Tibial artery (tissue), 4 donors: ENCODE data around the gene FRG2.
A peak's percentile ranks its signal among the peaks of the same experiment; 100 is the strongest.
"Not testable (repeated sequence)": the region's sequence is repeated elsewhere in the genome, so short reads cannot be mapped to it uniquely, and the experiment has no call there.

Experiments used
- DNase-seq, 2 donors: peaks; one replicate each; pipeline ENCODE4 v3.0.0-alpha.2; 2019
- H3K27ac ChIP-seq, 2 donors: fragments of 200-600 bp; sonication (generic) in 1 of 2; 1 replicate in 1 of 2; 2 replicates in 1 of 2; pipeline ENCODE4 v1.5.1; 2018 to 2019; ENCODE audit warnings: mild to moderate bottlenecking in 1 of 2
- H3K27me3 ChIP-seq, 2 donors: fragments of 200-600 bp; sonication (generic) in 1 of 2; one replicate each; pipeline versions ENCODE4 v1.5.1 to v1.6.0; 2016 to 2019
- H3K36me3 ChIP-seq, 3 donors: fragments of 200-600 bp; sonication (generic) in 2 of 3; one replicate each; pipeline ENCODE4 v1.5.1; 2016 to 2019; ENCODE audit warnings: mild to moderate bottlenecking in 2 of 3
- H3K4me1 ChIP-seq, 4 donors: fragments of 200-600 bp; sonication (generic) in 2 of 4; 1 replicate in 3 of 4; 2 replicates in 1 of 4; pipeline ENCODE4 v1.5.1; 2016 to 2019
- H3K4me3 ChIP-seq, 2 donors: fragments of 200-600 bp; sonication (generic) in 1 of 2; 1 replicate in 1 of 2; 2 replicates in 1 of 2; pipeline ENCODE4 v1.5.1; 2018 to 2019; ENCODE audit warnings: mild to moderate bottlenecking in 2 of 2
- H3K9me3 ChIP-seq, 3 donors: fragments of 200-600 bp; sonication (generic) in 1 of 3; one replicate each; pipeline ENCODE4 v1.5.1; 2016 to 2019
- intact Hi-C: fragments of 100-400 bp; cut with DNase I; formaldehyde crosslinking; loops from one replicate; pipeline ENCODE4 v1.15.0; 2023; ENCODE audit warnings: low total_unique reads
- TF ChIP-seq, protein P1 (sequence below), 2 experiments: fragments of 200-600 bp in 1 of 2; fragments of 450-650 bp in 1 of 2; IDR thresholded peaks; one replicate each; pipeline ENCODE4 v1.5.1; 2017 to 2019; ENCODE audit warnings: antibody characterized with exemption in 2 of 2, mild to moderate bottlenecking in 1 of 2, moderate library complexity in 1 of 2

FRG2 gene

DNA sequence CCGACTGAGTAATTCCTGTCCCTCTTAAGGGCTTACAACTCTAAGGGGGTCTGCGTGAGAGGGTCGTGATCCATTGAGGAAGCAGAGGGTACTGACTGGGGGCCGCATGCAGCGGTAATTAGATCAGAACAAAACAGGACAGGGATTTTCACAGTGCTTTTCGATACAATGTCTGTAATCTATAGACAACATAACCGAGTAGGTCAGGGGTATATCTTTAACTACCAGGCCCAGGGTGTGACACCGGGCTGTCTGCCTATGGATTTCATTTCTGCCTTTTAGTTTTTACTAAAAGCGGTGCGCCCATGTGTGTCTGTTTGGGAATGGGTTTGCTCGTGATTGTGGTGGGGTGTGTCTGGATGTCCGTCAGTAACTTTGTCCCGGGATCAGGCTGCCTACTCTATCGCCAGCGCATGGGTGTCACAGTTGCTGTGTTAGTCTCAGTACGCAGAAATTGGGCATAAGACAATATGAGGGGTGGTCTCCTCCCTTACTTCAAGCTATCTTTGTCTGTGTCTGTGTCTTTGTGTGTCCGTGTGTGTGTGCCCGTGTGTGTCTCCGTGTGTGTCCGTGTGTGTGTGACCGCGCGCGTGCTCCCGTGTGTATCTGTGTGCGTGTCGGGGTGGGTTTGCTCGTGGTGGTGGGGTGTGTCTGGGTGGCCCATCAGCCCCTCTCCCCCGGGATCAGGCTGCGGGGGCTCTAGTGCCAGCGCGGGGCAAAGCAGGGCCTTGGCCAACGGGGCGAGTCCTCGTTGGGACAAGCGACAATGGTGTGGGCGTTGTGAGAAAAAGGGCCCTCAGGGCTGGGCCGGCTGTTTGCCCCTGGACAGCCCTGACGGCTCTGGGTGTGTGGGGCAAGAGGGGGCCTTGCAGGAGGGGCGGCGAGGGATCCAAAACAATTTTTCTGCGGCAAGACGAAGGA lies 10.4 kb downstream of the FRG2 start:
- Histone ChIP-seq H3K4me1 (peaks cover 0 to 57% (median 48%) of the 10 kb centered on the region in 4 donors), H3K36me3 (no peaks in the 10 kb centered on the region), H3K9me3 (no peaks in the 10 kb centered on the region), H3K4me3 (no peak overlapping the region), H3K27ac (no peak overlapping the region), H3K27me3 (peaks cover 0 to 80% of the 10 kb centered on the region in 2 donors)
- TF ChIP-seq, protein P1, sequence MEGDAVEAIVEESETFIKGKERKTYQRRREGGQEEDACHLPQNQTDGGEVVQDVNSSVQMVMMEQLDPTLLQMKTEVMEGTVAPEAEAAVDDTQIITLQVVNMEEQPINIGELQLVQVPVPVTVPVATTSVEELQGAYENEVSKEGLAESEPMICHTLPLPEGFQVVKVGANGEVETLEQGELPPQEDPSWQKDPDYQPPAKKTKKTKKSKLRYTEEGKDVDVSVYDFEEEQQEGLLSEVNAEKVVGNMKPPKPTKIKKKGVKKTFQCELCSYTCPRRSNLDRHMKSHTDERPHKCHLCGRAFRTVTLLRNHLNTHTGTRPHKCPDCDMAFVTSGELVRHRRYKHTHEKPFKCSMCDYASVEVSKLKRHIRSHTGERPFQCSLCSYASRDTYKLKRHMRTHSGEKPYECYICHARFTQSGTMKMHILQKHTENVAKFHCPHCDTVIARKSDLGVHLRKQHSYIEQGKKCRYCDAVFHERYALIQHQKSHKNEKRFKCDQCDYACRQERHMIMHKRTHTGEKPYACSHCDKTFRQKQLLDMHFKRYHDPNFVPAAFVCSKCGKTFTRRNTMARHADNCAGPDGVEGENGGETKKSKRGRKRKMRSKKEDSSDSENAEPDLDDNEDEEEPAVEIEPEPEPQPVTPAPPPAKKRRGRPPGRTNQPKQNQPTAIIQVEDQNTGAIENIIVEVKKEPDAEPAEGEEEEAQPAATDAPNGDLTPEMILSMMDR (IDR thresholded peaks at IDR 0.05), result no peak
- DNase-seq, result no peak
- intact Hi-C loops, result no loop called here

DNA sequence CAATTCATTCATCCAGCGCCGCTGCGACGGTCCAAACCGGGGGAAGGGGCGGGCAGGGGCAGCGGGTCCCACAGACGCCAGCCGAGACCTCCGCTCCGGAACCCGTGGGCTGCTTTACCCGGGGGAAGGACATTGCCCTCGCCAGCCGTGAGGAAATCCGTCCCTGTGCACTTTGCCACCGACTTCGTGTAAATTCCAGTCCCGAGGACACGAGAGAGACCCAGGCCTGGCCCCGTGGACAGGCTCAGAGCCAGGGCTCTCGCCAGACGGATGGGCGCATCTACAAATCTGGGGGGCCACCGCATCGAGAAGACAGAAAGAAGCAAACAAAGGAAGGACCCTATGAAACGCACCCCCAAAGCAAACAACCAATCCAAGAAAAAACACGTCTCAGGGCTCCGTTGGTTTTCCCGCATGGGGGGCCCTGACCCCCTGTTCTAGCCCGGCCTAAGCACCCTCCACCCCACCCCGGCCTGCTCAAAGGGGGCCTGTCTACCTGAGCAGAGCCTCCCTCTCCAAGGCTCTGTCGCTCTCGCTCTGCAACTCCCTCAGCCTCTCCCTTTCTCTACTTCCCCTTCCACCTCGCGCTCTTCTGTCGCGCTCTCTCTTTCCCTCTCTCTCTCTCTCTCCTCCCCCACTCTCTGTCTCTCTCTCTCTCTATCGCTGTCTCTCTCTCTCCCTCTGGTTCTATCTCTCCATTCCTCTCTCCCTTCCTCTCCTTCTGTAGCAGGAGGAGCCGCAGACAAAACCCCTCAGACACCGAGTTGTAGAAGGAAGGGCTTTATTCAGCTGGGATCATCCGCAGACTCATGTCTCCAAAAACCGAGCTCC lies 11.3 kb downstream of the FRG2 start:
- Histone ChIP-seq H3K4me3 (no peak overlapping the region), H3K27me3 (peaks cover 0 to 73% of the 10 kb centered on the region in 2 donors), H3K27ac (no peak overlapping the region), H3K4me1 (peaks cover 0 to 50% (median 40%) of the 10 kb centered on the region in 4 donors), H3K36me3 (no peaks in the 10 kb centered on the region), H3K9me3 (no peaks in the 10 kb centered on the region)
- TF ChIP-seq, protein P1 (IDR thresholded peaks at IDR 0.05), result no peak
- no peak for DNase-seq
- intact Hi-C loops, result no loop called here

DNA sequence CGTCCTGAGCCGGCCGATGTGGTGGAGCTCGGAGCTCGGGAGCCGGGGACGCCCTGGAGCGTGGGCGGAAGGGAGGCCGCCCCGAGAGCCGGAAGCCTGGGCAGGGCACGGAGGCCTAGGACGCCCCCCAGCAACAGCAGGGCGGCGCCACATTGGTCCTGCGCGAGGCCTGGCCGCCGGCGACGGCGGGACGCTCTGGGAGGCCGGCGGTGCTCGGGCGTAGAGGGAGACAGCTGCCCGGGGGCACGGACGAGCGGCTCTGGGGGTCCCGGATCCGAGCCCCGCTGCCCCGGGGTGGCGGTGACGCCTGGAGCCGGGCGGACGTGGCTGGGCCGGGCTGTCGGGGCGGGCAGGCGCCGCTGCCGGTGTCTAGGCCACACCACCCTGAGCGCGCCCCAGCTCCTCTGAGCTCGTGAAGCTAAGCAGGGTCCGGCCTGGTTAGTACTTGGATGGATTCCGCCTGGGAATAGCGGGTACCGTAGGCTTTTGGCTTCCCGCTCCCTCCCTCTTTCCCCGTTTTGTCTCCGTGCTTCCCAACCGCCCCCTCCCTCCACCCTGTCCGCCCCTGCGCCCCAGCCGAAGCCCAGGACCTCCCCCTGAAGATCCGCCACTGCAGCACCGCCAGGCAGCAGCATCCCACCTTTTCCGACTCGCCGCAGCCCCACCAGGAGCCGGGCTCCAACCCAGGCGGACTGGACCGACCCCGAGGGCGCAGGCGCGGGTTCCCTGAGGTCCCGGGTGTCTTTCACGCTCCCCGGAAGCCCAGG lies 12.1 kb downstream of the FRG2 start:
- TF ChIP-seq, protein P1 (IDR thresholded peaks at IDR 0.05), result no peak
- Histone ChIP-seq H3K4me3 (peak overlapping the region in 1 of 2 donors; percentile 34), H3K27me3 (peaks cover 0 to 68% of the 10 kb centered on the region in 2 donors), H3K27ac (no peak overlapping the region), H3K36me3 (no peaks in the 10 kb centered on the region), H3K4me1 (peaks cover 0 to 42% (median 34%) of the 10 kb centered on the region in 4 donors), H3K9me3 (no peaks in the 10 kb centered on the region)
- intact Hi-C loops, result no loop called here
- DNase-seq, result no peak

DNA sequence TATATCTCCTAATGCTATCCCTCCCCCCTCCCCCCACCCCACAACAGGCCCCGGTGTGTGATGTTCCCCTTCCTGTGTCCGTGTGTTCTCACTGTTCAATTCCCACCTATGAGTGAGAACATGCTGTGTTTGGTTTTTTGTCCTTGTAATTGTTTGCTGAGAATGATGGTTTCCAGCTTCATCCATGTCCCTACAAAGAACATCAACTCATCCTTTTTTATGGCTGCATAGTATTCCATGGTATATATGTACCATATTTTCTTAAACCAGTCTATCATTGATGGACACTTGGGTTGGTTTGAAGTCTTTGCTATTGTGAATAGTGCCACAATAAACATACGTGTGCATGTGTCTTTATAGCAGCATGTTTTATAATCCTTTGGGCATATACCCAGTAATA lies 37.1 kb downstream of the FRG2 start:
- H3K9me3 ChIP-seq, H3K4me3 ChIP-seq, H3K27ac ChIP-seq, H3K36me3 ChIP-seq, H3K27me3 ChIP-seq, intact Hi-C loops, DNase-seq, H3K4me1 ChIP-seq: not testable (repeated sequence)

DNA sequence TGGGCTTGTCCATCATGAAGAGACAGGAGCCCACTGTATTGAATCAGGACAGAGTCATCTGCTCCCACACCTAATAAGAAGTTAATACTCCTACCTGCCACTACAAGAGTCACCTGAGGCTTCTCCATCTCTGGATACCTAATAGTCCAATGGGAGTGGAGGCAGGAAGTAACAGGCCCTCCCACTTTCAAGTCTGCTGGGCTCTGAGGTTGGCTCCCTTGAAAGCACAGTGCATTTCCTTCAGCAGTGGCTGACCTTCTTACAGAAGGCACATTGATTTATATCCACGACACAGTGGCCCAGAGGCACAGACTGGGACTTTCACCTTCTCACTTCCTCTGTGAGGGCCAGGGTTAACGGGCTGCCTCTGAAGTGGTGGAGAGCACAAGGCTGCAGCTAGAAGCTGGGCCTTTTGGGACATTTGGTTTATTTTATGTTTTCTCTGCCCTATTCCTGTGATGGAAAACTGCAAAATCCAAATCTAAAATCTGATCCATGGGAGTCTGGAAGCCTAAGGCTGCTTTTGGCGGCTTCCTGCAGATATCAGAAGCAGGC lies 38.1 kb downstream of the FRG2 start:
- no peak overlapping the region for H3K27ac ChIP-seq
- TF ChIP-seq, protein P1 (IDR thresholded peaks at IDR 0.05), result no peak
- H3K27me3 ChIP-seq, result no peaks in the 10 kb centered on the region
- intact Hi-C loops, result no loop called here
- H3K36me3 ChIP-seq, result no peaks in the 10 kb centered on the region
- no peaks in the 10 kb centered on the region for H3K9me3 ChIP-seq
- H3K4me3 ChIP-seq, result no peak overlapping the region
- H3K4me1 ChIP-seq, result no peaks in the 10 kb centered on the region
- DNase-seq, result no peak

DNA sequence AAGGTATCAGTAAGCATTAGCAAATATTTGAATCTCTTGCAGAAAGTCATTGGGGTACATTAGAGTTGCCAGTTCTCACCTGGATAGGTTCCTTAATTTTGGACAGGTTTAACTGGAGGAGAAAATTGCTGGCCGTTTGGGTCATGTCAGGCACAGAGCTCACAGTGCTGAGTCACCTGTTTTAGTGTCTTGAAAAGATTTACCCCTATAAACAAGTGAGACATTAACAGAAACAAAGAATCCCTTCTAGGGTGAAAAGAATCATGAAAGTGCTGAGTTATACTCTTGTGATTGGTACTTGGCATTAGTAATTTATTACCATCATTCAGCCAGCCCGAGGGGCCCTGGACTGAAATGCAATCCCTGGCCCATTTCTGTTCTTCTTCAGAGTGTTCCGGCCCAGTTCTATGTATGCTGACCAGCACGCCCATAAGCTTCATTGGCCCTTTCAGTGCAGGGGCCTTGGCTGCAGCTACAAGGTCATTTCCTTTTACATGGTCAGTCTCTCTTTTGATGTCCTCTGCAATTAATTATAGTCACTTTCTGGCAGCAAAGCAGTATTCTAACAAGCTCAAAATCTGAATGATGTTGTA lies 41.3 kb downstream of the FRG2 start:
- H3K4me1 ChIP-seq, H3K27me3 ChIP-seq, DNase-seq, H3K36me3 ChIP-seq, H3K9me3 ChIP-seq, H3K27ac ChIP-seq, H3K4me3 ChIP-seq, intact Hi-C loops: not testable (repeated sequence)

DNA sequence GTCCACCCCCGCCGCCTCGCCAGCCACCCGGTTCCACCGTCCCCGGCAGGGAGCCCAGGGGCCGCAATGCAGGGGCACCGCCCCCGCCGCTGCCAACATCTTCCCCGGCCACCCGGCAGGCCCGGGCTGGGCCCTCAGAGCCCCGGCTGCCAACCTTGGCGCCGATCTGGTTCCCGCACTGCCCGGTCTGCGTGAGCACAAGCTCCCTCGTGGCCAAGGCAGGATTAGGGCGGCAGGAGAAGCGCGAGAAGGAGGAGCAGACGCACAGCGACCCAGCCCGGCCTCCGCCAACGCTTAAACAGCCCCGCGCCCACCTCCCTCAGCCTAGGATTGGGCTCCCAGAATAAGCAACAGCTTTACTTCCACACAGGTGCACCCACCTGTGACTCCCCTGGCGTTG lies 42.4 kb downstream of the FRG2 start:
- H3K9me3 ChIP-seq, intact Hi-C loops, DNase-seq, H3K4me1 ChIP-seq, H3K36me3 ChIP-seq, H3K4me3 ChIP-seq, H3K27me3 ChIP-seq, H3K27ac ChIP-seq: not testable (repeated sequence)

DNA sequence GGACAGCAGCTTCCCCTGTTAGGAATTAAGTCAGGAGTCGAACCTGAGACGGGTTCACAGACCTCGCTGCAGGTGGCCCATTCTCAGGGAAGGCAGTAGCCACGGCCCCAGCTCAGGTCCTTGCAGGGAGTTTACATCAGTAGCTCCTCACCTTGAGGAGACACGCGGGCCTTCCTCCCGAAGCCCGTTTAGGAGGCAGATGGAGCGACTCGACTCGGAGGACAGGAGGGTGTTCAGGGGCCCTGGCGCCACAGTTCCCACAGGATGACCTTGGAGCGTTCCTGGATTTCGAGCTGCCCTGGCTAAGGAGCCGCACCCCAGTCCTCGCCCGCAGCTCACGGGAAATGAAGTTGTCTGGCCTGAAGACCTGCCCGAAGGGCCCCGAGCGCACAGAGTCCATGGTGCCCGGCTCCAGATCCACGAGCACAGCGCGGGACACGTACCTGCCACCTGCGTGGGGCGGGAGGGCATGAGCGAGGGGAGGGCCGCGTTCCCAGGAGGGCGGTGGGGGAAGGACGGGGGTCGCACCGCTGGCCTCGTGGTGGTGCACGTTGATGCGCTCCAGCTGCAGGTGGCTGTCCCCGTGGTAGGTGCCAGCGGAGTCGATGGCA lies 43.0 kb downstream of the FRG2 start:
- H3K4me1 ChIP-seq, intact Hi-C loops, H3K27me3 ChIP-seq, H3K4me3 ChIP-seq, DNase-seq, H3K36me3 ChIP-seq, H3K27ac ChIP-seq, H3K9me3 ChIP-seq: not testable (repeated sequence)
